Stimulated activated CD4-positive, alpha-beta T cell treated with anti-CD3 and anti-CD28 coated beads, Interleukin-4, amount 100 ng/mL, for 4 hours (primary cell): ENCODE data around the gene AVP.
"Not testable (repeated sequence)": the region's sequence is repeated elsewhere in the genome, so short reads cannot be mapped to it uniquely, and the experiment has no call there.

ENCODE experiments used
- DNase-seq, 2 experiments: peaks; one replicate each; pipeline ENCODE4 v3.0.0-alpha.2; 2020

AVP gene

DNA sequence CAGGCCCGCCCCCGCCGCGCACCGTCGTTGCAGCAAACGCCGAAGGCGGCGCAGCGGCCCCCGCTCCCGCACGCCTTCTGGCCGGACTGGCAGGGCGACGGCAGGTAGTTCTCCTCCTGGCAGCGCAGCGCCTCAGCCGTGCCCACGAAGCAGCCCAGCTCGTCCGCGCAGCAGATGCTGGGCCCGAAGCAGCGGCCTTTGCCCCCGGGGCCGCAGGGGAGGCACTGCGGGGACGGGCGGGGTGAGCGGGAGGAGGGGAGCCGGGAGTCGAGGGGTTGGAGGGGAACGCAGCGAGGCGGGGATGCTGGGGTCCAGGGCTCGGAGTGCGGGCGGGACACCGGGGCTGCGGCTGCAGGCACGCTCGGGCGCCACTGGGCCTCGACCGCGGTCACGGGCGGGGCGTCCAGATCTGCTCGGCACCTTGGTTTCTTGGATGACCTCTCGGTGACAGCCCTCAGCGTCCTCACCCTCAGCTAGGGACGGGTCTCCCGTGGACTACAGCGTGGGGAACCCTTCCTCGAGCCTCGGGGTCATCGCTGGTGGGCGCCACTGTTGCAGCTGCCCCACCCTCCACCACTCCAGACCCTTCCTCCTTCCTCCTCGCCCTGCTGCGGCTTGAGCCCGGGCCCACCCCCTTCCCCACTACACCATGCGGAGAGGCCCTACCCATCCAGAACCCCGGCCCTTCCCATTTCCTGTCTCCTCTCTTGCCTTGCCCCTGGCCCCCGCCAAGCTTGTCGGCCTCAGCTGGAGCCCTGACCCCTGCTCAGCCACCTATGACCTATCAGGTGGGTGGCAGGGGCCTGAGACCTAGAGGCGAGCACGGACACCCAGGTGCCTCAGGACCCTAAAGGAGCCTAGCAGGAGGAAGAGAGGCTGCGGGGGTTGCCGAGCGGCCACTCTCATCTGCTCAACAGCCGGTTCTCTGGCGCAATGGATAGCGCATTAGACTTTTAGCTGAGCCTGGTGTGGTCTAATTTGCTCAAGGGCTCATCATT, 1.3 kb downstream of the AVP start:
- no peak for DNase-seq

DNA sequence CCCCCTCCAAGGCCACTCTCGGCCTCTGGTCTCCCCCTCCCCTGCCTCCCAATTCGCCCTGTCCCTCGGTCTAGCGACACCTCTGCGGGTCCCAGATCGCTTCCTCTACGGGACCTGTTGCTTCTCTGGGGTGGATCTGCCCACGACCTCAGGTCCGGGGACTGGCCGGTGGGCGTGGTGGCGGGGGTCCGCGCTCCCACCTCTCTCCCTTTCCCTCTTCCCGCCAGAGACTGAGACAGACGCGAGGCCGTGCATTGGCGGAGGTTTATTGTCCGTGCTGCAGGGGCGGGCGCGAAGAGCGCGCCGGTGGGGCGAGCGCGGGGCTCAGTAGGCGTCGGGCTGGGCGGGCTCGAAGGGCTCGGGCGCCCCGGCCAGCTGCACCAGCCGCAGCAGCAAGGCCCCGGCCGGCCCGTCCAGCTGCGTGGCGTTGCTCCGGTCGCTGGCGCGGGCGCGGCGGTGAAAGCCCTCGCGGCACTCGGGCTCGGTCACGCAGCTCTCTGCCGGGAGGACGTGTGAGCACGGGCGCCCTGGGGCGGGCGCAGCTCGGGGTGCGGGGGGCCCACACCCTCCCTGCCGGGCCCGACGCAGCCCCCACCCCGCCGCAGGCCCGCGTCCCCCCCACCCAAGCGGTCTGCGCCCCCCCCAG, 2.1 kb downstream of the AVP start:
- DNase-seq = no peak

- DNase-seq = no peak
Observed at GRCh38 chr20:3081641-3082040, 2.9 kb downstream of the AVP start.

GRCh38 chr20:3080939-3081388, 3.6 kb downstream of the AVP start:
- no peak for DNase-seq

GRCh38 chr20:3077618-3078134, 6.8 kb downstream of the AVP start:
- DNase-seq = no peak

- DNase-seq = not testable (repeated sequence)
Observed at GRCh38 chr20:3075315-3075714, 9.2 kb downstream of the AVP start.

DNA sequence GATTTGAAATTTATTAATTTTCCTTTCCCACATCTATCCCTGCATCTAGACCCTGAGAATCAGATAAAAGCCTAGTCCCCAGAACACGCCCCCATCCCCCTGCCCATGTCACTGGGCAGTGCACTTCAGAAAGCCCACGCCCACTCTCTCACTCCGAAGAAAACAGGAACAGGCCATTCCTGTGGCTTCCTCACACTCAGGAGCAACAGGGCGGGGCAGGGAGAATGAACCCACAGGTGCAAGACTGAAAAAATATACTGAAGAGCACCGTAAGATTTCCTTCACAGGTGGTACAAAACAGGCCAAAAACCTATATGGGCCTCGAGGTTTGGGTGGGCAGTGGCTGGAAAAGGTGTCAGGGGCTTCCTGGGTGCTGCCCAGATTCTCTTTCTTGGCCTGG, 9.7 kb downstream of the AVP start:
- no peak for DNase-seq

DNA sequence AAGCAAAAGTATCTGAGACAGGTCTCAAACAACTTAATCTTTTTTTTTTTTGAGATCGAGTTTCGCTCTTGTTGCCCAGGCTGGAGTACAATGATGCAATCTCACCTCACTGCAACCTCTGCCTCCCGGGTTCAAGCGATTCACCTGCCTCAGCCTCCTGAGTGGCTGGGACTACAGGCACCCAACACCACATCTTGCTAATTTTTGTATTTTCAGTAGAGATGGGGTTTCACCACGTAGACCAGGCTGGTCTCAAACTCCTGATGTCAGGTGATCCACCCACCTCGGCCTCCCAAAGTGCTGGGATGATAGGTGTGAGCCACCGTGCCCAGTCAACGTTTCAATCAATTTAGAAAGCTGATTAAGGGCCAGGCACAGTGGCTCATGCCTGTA, 11.3 kb downstream of the AVP start:
- DNase-seq = not testable (repeated sequence)

- no peak for DNase-seq
Observed at GRCh38 chr20:3072530-3073250, 11.8 kb downstream of the AVP start.

DNA sequence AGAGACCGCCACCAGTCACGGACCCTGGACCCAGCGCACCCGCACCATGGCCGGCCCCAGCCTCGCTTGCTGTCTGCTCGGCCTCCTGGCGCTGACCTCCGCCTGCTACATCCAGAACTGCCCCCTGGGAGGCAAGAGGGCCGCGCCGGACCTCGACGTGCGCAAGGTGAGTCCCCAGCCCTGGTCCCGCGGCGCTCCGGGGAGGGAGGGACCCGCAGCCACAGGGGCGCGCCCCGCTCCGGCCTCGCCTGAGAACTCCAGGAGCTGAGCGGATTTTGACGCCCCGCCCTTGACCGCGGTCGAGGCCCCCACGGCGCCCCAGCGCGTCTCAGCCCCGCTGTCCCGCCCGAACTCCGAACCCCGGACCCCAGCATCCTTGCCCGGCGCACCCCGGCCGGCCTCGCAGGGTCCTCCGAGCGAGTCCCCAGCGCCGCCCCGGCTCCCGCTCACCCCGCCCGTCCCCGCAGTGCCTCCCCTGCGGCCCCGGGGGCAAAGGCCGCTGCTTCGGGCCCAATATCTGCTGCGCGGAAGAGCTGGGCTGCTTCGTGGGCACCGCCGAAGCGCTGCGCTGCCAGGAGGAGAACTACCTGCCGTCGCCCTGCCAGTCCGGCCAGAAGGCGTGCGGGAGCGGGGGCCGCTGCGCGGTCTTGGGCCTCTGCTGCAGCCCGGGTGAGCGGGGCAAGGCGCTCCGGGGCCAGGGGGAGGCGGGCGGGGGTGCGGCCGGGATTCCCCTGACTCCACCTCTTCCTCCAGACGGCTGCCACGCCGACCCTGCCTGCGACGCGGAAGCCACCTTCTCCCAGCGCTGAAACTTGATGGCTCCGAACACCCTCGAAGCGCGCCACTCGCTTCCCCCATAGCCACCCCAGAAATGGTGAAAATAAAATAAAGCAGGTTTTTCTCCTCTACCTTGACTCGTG, 12.7 kb downstream of the AVP start, which contains the start of gene OXT:
Gene OXT (plus strand): TSS at position 11 of the 920 bp plus-strand sequence. CDS start 36 bp downstream, at position 47.
- DNase-seq = peak; percentile 71 to 73

DNA sequence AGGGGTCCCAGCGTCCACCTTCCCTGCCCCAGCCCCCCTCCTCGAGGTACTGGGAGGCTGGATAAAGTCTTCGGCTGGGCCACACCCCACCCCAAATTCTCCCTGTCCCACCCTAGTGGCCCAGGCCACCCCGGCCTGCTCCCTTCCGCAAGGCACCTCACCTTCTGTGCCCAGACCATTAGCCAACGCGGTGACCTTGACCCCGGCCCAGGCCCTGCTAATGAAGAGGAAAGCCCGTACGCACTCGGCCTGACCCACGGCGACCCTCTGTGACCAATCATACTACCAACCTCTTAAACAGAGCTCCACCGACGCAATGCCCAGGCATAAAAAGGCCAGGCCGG, 13.3 kb downstream of the AVP start:
- DNase-seq = no peak

DNA sequence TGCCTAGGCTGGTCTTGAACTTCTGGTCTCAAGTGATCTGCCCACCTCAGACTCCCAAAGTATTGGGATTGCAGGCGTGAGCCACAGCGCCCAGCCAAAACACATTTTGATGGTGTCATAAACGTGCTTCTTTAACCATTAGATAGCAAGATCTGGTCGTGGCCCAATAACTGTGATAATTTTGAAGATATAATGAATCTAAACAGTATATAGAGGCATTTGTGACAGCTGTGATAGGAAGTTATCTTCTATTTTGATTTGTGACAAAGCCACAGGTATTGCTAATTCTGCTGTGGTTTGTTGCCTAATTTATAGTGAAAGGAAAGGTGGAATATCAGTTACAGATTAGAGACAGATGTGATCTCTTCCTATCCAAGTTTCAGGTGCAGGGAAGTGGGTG, 13.8 kb downstream of the AVP start:
- no peak for DNase-seq

GRCh38 chr20:3068986-3069900, 15.3 kb downstream of the AVP start:
- DNase-seq = peak in 1 of 2 experiments; percentile 53

DNA sequence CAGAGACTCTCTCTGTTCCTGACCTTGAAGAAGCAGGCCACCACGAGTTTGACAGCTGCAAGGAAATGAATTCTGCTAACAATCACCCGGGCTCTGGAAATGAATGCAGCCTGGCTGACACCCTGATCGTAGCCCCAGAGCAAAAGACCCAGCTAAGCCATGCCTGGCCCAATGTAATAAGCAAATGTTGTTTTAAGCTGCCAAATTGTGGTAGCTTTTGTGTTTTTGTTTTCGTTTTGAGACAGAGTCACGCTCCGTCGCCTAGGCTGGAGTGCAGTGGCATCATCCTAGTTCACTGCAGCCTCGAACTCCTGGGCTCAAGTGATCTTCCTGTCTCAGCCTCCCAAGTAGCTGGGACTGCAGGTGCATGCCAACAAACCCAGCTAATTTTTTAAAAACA, 16.4 kb downstream of the AVP start:
- no peak for DNase-seq

GRCh38 chr20:3067139-3068014, 17.1 kb downstream of the AVP start:
- no peak for DNase-seq

DNA sequence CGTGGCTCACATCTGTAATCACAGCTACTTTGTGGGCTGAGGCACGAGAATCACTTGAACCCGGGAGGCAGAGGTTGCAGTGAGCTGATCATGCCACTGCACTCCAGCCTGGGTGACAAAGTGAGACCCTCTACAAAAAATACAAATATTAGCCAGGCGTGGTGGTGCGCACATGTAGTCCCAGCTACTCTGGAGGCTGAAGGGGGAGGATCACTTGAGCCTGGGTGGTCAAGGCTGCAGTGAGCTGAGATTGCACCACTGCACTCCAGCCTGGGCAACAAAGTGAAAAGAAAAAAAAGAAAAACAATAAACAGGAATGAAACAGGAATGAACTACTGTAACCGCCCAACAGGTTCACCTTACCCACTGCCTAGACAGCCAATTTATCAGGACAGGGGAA, 20.4 kb downstream of the AVP start:
- not testable (repeated sequence) for DNase-seq

DNA sequence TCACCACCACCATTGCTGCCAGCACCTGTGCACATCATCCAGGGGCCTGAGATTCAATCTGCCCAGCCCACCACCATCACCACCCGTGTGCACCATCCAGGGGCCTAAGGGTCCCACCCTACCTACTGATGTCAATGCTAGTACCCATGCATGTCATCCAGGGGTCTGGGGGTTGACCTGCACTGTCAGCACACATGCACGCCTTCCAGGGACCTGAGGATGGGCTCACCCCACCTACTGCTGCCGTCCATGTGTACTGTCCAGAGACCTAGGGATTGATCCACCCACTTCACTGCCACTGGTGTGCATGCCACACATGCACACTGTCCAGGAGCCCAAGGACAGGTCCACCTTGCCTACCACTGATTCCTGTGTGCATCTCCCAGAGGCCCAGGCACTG, 25.0 kb downstream of the AVP start:
- DNase-seq = no peak

- no peak for DNase-seq
Observed at GRCh38 chr20:3051385-3052019, 33.0 kb downstream of the AVP start.
